Sigmoid colon (tissue), 4 donors: Measurements from ENCODE around the gene ARHGAP27.

ENCODE experiments used
- EP300 ChIP-seq, 4 donors: sonication (generic); formaldehyde crosslinking; IDR thresholded peaks; one replicate each; pipeline ENCODE4 v1.6.1; 2017; ENCODE audit warnings: antibody characterized with exemption in 4 of 4
- POLR2A ChIP-seq, 2 donors: fragments of 450-650 bp; IDR thresholded peaks; one replicate each; pipeline ENCODE4 v1.6.1; 2016; ENCODE audit warnings: antibody characterized with exemption in 2 of 2, mild to moderate bottlenecking in 2 of 2, moderate library complexity in 2 of 2
- POLR2AphosphoS5 ChIP-seq, 4 donors: sonication (generic); formaldehyde crosslinking; IDR thresholded peaks; one replicate each; pipeline ENCODE4 v1.6.1; 2017; ENCODE audit warnings: antibody characterized with exemption in 4 of 4
- TF ChIP-seq, protein P1 (sequence below), 4 experiments: fragments of 450-650 bp in 3 of 4; fragments of 200-600 bp in 1 of 4; IDR thresholded peaks; one replicate each; pipeline ENCODE4 v1.5.1; 2016 to 2019; ENCODE audit warnings: antibody characterized with exemption in 4 of 4, mild to moderate bottlenecking in 3 of 4, moderate library complexity in 2 of 4

DNA sequence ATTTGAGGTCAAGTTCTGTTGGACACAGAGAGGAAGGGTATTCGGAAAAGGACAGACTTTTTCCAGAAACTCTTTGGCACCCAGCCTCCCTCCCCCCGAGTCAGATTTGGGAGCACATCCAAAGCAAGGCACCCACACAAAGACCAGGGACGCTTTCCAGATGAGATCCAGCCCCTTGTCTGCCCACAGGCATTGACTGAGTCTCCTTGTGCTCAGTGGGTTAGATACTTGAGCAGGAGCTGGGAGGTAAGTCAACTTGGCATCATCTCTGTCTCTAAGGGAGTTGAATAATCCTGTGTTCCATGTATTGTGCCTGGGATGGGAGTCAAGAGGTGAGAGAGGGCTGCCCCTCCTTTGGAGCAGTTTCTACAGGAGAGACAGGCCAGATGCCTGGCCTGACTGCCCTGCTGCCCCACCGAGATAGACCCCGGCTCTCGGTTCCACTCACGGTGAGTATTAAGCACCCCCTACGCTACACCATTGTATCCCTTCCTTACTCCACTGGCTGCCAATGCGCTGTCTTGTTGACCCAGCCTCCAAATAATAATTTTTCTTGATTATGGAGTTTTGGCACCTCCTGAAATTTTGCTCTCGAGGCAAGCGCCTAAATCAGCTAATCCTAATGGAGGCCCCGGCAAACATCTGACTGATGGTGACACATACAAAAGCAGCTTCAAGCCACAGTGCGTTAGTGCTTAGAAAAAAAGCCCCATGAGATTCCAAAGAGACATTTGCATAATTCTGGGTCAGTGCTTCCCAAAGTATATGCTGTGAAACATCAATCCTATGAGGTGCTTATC is 86.3 kb downstream of the ARHGAP27 start:
- TF ChIP-seq POLR2A (IDR thresholded peaks at IDR 0.05) (no peak), POLR2AphosphoS5 (IDR thresholded peaks at IDR 0.05) (no peak), EP300 (IDR thresholded peaks at IDR 0.05) (no peak)
- TF ChIP-seq, protein P1, sequence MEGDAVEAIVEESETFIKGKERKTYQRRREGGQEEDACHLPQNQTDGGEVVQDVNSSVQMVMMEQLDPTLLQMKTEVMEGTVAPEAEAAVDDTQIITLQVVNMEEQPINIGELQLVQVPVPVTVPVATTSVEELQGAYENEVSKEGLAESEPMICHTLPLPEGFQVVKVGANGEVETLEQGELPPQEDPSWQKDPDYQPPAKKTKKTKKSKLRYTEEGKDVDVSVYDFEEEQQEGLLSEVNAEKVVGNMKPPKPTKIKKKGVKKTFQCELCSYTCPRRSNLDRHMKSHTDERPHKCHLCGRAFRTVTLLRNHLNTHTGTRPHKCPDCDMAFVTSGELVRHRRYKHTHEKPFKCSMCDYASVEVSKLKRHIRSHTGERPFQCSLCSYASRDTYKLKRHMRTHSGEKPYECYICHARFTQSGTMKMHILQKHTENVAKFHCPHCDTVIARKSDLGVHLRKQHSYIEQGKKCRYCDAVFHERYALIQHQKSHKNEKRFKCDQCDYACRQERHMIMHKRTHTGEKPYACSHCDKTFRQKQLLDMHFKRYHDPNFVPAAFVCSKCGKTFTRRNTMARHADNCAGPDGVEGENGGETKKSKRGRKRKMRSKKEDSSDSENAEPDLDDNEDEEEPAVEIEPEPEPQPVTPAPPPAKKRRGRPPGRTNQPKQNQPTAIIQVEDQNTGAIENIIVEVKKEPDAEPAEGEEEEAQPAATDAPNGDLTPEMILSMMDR (IDR thresholded peaks at IDR 0.05) = no peak
